Prostate gland (tissue), 2 donors: Measurements from ENCODE around the gene RAD51B.

Experiments used
- CTCF ChIP-seq, 4 experiments: fragments of 200-600 bp in 2 of 4; fragments of 450-650 bp in 2 of 4; sonication (generic) in 2 of 4; IDR thresholded peaks; 1 replicate in 3 of 4; 2 replicates in 1 of 4; pipeline ENCODE4 v1.5.1; 2016 to 2019; ENCODE audit warnings: antibody characterized with exemption in 4 of 4, mild to moderate bottlenecking in 2 of 4, moderate library complexity in 2 of 4
- POLR2A ChIP-seq: fragments of 450-650 bp; IDR thresholded peaks from one replicate; pipeline ENCODE4 v1.6.1; 2016; ENCODE audit warnings: antibody characterized with exemption, mild to moderate bottlenecking

DNA sequence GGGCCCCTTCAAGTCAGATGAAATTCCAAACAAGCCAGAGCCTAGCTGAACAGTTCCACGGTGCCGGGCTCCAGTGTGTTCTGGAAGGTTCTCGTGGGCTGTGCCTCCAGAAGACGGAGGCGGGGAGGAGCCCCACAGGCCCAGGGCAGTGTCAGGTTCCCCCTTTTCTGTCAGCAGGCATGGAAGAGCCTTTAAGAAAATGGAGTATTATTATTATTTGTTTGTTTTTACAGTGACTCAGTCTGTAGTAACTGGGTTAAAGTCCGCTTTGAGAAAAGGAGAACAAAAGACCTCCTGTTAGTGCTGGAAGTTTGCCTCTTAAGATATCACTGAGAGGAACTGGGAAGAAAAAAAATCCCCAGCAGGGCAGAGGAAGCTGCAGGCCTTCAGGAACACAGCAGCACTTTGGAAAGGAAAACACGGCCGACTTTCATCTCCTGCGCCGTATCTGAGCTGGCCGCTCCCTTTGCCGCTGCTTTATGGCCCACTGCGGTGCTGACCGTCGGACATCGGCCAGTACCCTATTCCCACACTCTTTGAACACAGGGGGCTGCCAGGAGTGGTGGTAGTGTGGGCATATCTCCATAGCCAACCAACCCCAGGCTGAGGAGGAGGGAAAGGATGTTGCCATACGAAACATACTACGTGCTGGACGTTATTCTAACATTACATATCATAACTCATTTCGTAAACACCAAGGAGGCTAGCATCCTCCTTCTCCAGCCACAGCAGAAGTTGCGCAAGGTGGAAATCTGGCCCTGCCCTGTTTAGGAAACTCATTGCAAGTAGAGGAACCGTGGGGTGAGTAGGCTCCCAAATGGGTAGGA is 779.3 kb downstream of the RAD51B start:
- TF ChIP-seq CTCF (IDR thresholded peaks at IDR 0.05) (no peak), POLR2A (no peak)
